ENCODE data around the gene SCAANT1. TPM values are rescaled to one million over a fixed set of nuclear protein-coding genes. Genes with fewer than 3 reads are reported as not detected.

SCAANT1 gene
- total RNA-seq (2014; rRNA removed; shearing (Covaris generic)) = not detected in 2 replicates
- polyA plus RNA-seq (2015; cell fraction: cytosol; rRNA removed) = not detected in 2 replicates
- polyA plus RNA-seq (2015; cell fraction: nucleus; rRNA removed) = not detected in 2 replicates

GRCh38 chr3:63911873-63912767, at the start of gene SCAANT1:
Gene SCAANT1, minus strand, starts transcription at chr3:63912383.
- peak; percentile 84 for DNase-seq (ENCODE audit: low read depth)

GRCh38 chr3:63961891-63962290, 49.7 kb upstream of the SCAANT1 start:
- peak; percentile 54 for DNase-seq (ENCODE audit: low read depth)

- DNase-seq (ENCODE audit: low read depth) = peak; percentile 83
These were observed 48.0 kb upstream of the SCAANT1 start for GRCh38 chr3:63960048-63960711.

GRCh38 chr3:63959146-63959545, 47.0 kb upstream of the SCAANT1 start:
- DNase-seq (ENCODE audit: low read depth) = no peak

- DNase-seq (ENCODE audit: low read depth) = no peak
These were observed 43.8 kb upstream of the SCAANT1 start for GRCh38 chr3:63955830-63956545.

- no peak for DNase-seq (ENCODE audit: low read depth)
These were observed 43.0 kb upstream of the SCAANT1 start for GRCh38 chr3:63955036-63955650.

DNA sequence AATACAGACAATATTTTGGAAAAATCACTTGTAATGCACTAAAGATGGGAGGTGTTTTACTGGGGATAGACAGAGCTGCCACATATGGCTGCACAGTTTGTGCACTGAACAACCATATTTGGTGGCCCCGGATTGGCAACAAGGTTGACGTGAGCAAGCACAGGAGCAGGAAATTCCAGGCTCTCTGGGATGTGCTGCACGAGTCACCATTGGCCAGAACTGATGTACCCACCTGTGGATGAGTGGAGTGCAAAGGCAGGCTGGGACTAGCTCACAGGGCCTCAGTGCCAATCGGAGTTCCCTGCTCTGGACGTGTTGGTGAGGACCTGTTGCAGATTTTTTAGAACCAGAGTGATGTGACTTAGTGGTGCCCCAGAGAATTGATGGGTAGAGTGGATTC, 42.0 kb upstream of the SCAANT1 start:
- no peak for DNase-seq (ENCODE audit: low read depth)

DNA sequence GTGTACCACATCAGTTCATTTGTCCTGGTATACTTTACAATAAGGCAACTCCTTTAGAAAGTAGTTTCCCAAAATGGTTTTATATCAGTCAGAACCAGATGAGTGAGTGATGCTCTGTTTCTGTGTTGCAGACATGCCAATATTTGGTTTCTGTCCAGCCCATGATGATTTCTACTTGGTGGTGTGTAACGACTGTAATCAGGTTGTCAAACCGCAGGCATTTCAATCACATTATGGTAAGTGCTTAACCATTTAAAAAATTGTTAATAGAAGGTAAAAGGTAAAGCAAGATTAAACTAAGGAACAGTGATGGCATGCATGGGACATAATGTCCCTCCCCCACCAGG, 40.0 kb upstream of the SCAANT1 start:
- DNase-seq (ENCODE audit: low read depth) = no peak

GRCh38 chr3:63951492-63952247, 39.5 kb upstream of the SCAANT1 start:
- no peak for DNase-seq (ENCODE audit: low read depth)

DNA sequence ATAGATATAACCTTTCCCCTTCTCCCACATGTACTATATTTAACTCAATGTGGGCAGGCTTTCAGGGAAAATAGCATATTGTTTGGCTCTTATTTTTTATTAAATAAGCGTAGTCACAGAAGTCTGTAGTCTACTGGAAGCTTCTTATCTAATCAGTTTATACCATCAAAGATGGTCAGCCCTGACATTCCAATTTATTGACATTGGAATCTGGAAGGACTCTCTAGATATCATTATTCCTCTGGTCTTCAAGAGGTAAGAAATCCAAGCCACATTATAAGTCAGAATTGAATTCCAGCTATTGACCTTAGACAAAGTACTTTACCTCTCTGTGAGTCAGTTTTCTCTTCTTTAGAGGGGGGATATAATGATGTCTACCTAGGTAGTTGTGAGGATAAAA, 38.5 kb upstream of the SCAANT1 start:
- no peak for DNase-seq (ENCODE audit: low read depth)

GRCh38 chr3:63949005-63949404, 36.8 kb upstream of the SCAANT1 start:
- DNase-seq (ENCODE audit: low read depth) = no peak

DNA sequence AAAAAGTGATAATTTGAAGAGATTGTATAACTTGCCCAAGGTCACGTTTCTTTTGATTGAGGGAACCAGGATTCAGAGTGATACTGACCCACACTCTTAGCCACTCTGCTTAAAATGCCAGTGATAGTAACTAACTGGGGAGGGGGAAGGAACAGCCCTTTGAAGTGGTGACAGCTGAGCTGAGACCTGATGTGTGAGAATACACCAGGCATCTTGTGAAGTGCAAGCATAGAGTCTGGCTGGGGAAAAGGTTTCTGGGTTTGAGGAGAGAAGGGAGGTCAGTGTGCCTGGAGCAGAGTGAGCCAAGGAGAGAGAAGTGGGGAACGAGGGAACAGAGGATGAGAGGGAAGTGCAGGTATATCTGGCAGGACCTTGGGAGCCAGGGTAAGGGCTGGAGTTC, 35.4 kb upstream of the SCAANT1 start:
- DNase-seq (ENCODE audit: low read depth) = no peak

DNA sequence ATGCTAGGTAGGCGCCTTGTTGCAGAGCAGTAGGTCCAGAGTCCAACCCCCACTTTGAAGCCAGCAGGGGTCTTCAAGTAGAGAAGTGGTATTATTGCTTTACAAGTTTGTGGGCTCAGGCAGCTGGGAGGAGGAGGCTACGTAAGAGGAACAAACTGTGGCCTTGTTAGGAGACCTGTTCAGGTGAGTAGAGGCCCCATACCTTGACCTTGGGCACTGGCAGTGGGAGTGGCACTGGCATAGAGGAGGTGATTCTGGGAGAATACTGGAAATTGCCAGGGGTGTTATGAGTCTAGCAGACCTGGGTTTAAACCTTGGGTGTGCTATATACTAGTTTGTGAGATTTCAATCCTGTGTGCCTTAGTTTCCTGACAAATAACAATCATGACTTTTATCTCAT, 34.6 kb upstream of the SCAANT1 start:
- no peak for DNase-seq (ENCODE audit: low read depth)

DNA sequence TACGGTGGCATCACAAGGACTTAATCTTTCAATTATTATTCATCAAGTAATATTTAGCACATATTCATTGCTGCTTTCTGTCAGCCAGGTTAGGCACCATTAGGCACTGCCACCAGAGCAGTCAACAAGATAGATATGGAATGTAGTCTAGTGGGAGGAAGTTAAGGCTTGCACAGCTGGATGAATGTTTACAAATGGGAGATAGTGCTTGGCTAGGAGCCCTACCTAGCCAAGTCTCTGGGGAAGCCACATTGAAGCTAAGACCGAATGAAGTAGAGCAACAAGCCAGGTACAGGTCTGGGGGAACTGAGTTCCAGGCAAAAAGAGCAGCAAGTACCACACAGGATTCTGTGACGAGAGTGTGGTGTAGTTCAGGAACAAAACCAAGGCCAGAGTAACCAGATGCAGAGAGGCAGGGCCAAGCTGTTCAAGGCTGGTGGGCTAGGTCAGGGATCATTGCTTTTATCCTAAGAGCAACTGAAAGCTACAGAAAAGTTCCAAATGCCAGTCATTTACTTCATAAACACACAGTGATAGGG, 33.4 kb upstream of the SCAANT1 start:
- DNase-seq (ENCODE audit: low read depth) = no peak

DNA sequence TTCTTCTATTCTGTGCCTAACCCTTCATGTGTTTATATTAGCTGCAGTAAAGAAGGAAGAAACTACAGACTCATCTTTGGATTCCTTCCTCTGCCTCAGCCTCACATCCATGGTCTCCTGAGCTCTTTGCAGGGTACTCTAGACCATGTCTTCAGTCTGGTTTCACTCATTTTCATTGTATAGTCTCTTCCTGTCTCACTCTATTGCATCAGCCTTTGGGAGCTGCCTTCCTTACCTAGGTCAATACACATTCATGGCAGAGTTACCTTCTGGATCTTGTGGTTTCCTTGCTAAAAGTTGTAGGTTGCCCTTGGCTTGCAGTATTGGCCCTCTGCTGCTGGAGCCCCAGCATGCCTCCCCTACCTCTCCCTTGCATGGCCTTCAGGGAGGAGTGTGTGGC, 31.5 kb upstream of the SCAANT1 start:
- no peak for DNase-seq (ENCODE audit: low read depth)

GRCh38 chr3:63942528-63942927, 30.3 kb upstream of the SCAANT1 start:
- DNase-seq (ENCODE audit: low read depth) = no peak

GRCh38 chr3:63940389-63940757, 28.2 kb upstream of the SCAANT1 start:
- no peak for DNase-seq (ENCODE audit: low read depth)

GRCh38 chr3:63937661-63938651, 25.8 kb upstream of the SCAANT1 start:
- DNase-seq (ENCODE audit: low read depth) = no peak

DNA sequence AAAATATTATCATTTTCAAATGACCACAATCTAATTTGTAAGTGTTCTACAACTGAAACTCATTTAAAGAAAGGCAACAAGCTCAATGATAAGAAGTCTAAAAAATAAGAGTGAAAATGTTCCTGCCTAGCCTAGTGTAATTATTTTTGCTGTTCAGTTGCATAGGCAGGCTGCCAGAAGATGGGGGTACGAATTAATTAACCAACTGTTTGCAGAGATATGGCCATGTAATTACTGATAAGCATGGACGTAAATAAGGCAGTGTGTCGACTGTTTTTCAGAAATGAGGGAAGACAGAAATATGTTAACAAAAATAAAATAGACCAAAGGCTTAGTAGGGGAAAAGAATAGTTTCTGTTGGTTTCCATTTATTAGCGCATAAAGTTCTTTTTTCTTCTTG, 24.7 kb upstream of the SCAANT1 start:
- no peak for DNase-seq (ENCODE audit: low read depth)
